BJ (cell line): Measurements from ENCODE around the gene KIAA0319L. TPM values are rescaled to one million over a fixed set of nuclear protein-coding genes. Genes with fewer than 3 reads are reported as not detected.

Experiments used
- CTCF ChIA-PET: fragments of 350-600 bp; formaldehyde crosslinking; extraction: SDS; loops from one replicate; lab custom pipeline; 2021; ENCODE audit warnings: antibody characterized with exemption, inconsistent platforms; lab: Yijun Ruan, JAX
- POLR2A ChIA-PET: fragments of 300-600 bp; sonication (Branson Sonifier 250); formaldehyde crosslinking; extraction: SDS; loops from one replicate; lab custom pipeline; 2021; ENCODE audit warnings: antibody characterized with exemption; lab: Charles Lee
- DNase-seq: peaks from one replicate; pipeline ENCODE4 v3.0.0-alpha.2; 2011; ENCODE audit warnings: low read depth
- H3K27me3 ChIP-seq: 2 replicates; pipeline ENCODE4 v1.6.0; 2011; ENCODE audit warnings: low read length; ENCODE audit not compliant: control insufficient read depth, insufficient read depth
- H3K36me3 ChIP-seq: 2 replicates; pipeline ENCODE4 v1.5.1; 2011; ENCODE audit warnings: low read length; ENCODE audit not compliant: control insufficient read depth, insufficient read depth
- H3K4me3 ChIP-seq: 2 replicates; pipeline ENCODE4 v1.5.1; 2011; ENCODE audit warnings: low read depth, mild to moderate bottlenecking, control low read depth, low read length
- polyA plus RNA-seq: library from polyadenylated mRNA; depleted of rRNA; stranded (reverse); fragments of >200 nt; gene quantifications from 2 replicates; pipeline ENCODE4 v1.2.3, GENCODE V29; 2011; rRNA removed
- TF ChIP-seq, protein P1 (sequence below): IDR thresholded peaks from 2 replicates; pipeline ENCODE4 v1.5.1; 2011; ENCODE audit warnings: low read depth, mild to moderate bottlenecking, control low read depth, inconsistent platforms, low read length, moderate library complexity; ENCODE audit not compliant: insufficient read depth

The KIAA0319L gene
- polyA plus RNA-seq, 1 experiment: 36.3 TPM

DNA sequence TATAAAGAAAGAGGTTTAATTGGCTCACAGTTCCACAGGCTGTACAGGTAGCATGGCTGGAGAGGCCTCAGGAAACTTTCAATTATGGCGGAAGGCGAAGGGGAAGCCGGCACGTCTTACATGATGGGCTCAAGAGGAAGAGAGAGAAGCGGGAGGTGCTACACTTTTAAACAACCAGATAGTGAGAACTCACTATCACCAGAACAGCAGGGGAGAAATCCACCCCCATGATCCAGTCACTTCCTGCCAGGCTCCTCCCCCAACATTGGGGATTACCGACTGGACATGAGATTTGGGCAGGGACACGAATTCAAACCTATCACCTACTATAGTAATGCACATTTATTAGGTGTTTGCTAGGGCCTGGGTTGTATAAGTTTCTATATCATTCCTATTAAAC lies 170.9 kb downstream of the KIAA0319L start:
- no peak for DNase-seq
- Histone ChIP-seq H3K36me3 (peaks cover 6% of the 10 kb centered on the region), H3K27me3 (no peaks in the 10 kb centered on the region), H3K4me3 (no peak overlapping the region)
- POLR2A ChIA-PET: no interaction called here
- TF ChIP-seq, protein P1, sequence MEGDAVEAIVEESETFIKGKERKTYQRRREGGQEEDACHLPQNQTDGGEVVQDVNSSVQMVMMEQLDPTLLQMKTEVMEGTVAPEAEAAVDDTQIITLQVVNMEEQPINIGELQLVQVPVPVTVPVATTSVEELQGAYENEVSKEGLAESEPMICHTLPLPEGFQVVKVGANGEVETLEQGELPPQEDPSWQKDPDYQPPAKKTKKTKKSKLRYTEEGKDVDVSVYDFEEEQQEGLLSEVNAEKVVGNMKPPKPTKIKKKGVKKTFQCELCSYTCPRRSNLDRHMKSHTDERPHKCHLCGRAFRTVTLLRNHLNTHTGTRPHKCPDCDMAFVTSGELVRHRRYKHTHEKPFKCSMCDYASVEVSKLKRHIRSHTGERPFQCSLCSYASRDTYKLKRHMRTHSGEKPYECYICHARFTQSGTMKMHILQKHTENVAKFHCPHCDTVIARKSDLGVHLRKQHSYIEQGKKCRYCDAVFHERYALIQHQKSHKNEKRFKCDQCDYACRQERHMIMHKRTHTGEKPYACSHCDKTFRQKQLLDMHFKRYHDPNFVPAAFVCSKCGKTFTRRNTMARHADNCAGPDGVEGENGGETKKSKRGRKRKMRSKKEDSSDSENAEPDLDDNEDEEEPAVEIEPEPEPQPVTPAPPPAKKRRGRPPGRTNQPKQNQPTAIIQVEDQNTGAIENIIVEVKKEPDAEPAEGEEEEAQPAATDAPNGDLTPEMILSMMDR: no peak
- CTCF ChIA-PET: no interaction called here

Other genes starting within 250 kb of the KIAA0319L start
- gene NCDN, start 396 bp upstream of the KIAA0319L start, polyA plus RNA-seq: 12.4 and 25.8 TPM in 2 replicates
- gene TFAP2E, start 15.9 kb upstream of the KIAA0319L start, polyA plus RNA-seq: 0.07 and 0.13 TPM in 2 replicates
- gene PSMB2, start 84.1 kb upstream of the KIAA0319L start, polyA plus RNA-seq: 82.3 and 99.2 TPM in 2 replicates
- 18.2 and 18.6 TPM in 2 replicates for gene C1orf216, start 161.5 kb upstream of the KIAA0319L start, polyA plus RNA-seq
- gene CLSPN, start 212.6 kb upstream of the KIAA0319L start, polyA plus RNA-seq: 2.4 and 4.1 TPM in 2 replicates